GM12878 (cell line): ENCODE results near the gene RTN4R. TPM values are rescaled to one million over a fixed set of nuclear protein-coding genes. Genes with fewer than 3 reads are reported as not detected.
A peak's percentile ranks its signal among the peaks of the same experiment; 100 is the strongest.
"Not testable (repeated sequence)": the region's sequence is repeated elsewhere in the genome, so short reads cannot be mapped to it uniquely, and the experiment has no call there.

Source experiments
- ATAC-seq: fragments of 200-7000 bp; cut with Tn5 transposase; 3 replicates; pipeline ENCODE4 v1.9.1; 2020; ENCODE audit warnings: mild to moderate bottlenecking, moderate library complexity
- BruUV-seq: library from RNA; stranded (reverse); fragments of 400-500 nt; replicated peaks from 2 replicates; lab custom pipeline; 2021; lab: Mats Ljungman, UMichigan
- CTCF ChIA-PET: fragments of 300-600 bp; sonication (Branson Sonifier 250); formaldehyde crosslinking; extraction: SDS; loops from one replicate; lab custom pipeline; 2021; ENCODE audit warnings: inconsistent platforms; lab: Yijun Ruan, JAX
- POLR2A ChIA-PET: fragments of 350-600 bp; formaldehyde crosslinking; extraction: SDS; loops from one replicate; lab custom pipeline; 2021; ENCODE audit warnings: inconsistent platforms; lab: Charles Lee
- RAD21 ChIA-PET: fragments of 300-600 bp; sonication (Branson Sonifier 250); formaldehyde crosslinking; loops from one replicate; lab custom pipeline; 2023; ENCODE audit warnings: antibody characterized with exemption; ENCODE audit not compliant: unreplicated experiment; lab: Charles Lee
- SMC1A ChIA-PET: fragments of 300-600 bp; sonication (Branson Sonifier 250); formaldehyde crosslinking; loops from one replicate; lab custom pipeline; 2023; ENCODE audit not compliant: unreplicated experiment, uncharacterized antibody; lab: Charles Lee
- DNase-seq: peaks from one replicate; pipeline ENCODE4 v3.0.0-alpha.2; 2011; ENCODE audit warnings: low read depth, low spot score
- FAIRE-seq: peaks from 3 replicates; lab custom pipeline; 2011; peaks lifted over from hg19 to GRCh38; lab: Jason Lieb, UNC
- H2AFZ ChIP-seq: 2 replicates; pipeline ENCODE4 v1.6.0; 2011; ENCODE audit warnings: low read depth, low read length, control low read depth; ENCODE audit not compliant: control insufficient read depth
- H3K27ac ChIP-seq: 2 replicates; pipeline ENCODE4 v1.5.1; 2011; ENCODE audit warnings: control low read depth; ENCODE audit not compliant: control insufficient read depth, insufficient read depth
- H3K27me3 ChIP-seq, 2 experiments: replicated peaks in 1 of 2; 2 replicates each; pipeline versions ENCODE4 v1.6.0 to v1.6.1; 2011; ENCODE audit warnings: low read length in 1 of 2; ENCODE audit not compliant: control insufficient read depth in 2 of 2, insufficient read depth in 2 of 2
- H3K36me3 ChIP-seq, 2 experiments: 2 replicates each; pipeline ENCODE4 v1.5.1; 2011; ENCODE audit warnings: low read length in 1 of 2; ENCODE audit not compliant: control insufficient read depth in 2 of 2, insufficient read depth in 2 of 2
- H3K4me1 ChIP-seq: 2 replicates; pipeline ENCODE4 v1.6.1; 2011; ENCODE audit warnings: mild to moderate bottlenecking, low read length, moderate library complexity, mixed read lengths; ENCODE audit not compliant: control insufficient read depth, insufficient read depth
- H3K4me2 ChIP-seq: 2 replicates; pipeline ENCODE4 v1.6.0; 2011; ENCODE audit warnings: control low read depth; ENCODE audit not compliant: control insufficient read depth, insufficient read depth
- H3K4me3 ChIP-seq: fragments of 200-600 bp; sonication (generic); 2 replicates; pipeline ENCODE4 v1.5.1; 2016
- H3K79me2 ChIP-seq: 2 replicates; pipeline ENCODE4 v1.6.0; 2011; ENCODE audit warnings: low read length; ENCODE audit not compliant: control insufficient read depth, insufficient read depth
- H3K9ac ChIP-seq: 2 replicates; pipeline ENCODE4 v1.8.0; 2011; ENCODE audit warnings: low read length, control low read depth, mixed read lengths; ENCODE audit not compliant: control insufficient read depth, insufficient read depth
- H3K9me3 ChIP-seq: replicated peaks from 3 replicates; pipeline ENCODE4 v1.5.1; 2011; ENCODE audit warnings: mild to moderate bottlenecking, low read length; ENCODE audit not compliant: control insufficient read depth, insufficient read depth
- H4K20me1 ChIP-seq: 2 replicates; pipeline ENCODE4 v1.6.0; 2011; ENCODE audit not compliant: control insufficient read depth, insufficient read depth
- WGBS: methylation state at CpG from one replicate; pipeline ENCODE4 v1.1.6; 2016; ENCODE audit warnings: low lambda C conversion rate; ENCODE audit not compliant: insufficient replicate concordance, insufficient coverage; ENCODE audit errors: missing lambda C conversion rate; 5-methylcytosine and 5-hydroxymethylcytosine counted together
- in situ Hi-C: fragments of 300-500 bp; cut with MboI; formaldehyde crosslinking; loops from 9 replicates; pipeline ENCODE4 v1.14.3; 2018; ENCODE audit warnings: mixed read lengths
- intact Hi-C: fragments of 100-400 bp; cut with micrococcal nuclease; formaldehyde crosslinking; loops from one replicate; pipeline ENCODE4 v1.14.2; 2022; ENCODE audit not compliant: unreplicated experiment
- polyA plus RNA-seq, 11 experiments: library from polyadenylated mRNA; depleted of rRNA in 4 of 11; unstranded in 6 of 11; stranded (reverse) in 5 of 11; fragments of >200 nt; fragmentation: Nextera tagmentation in 4 of 11; fragmentation: Illumina TruSeq in 1 of 11; extraction: Ambion mirVana in 4 of 11; extraction: Trizol in 1 of 11; gene quantifications; 1 replicate in 1 of 11; 2 replicates in 10 of 11; pipeline versions ENCODE4 v1.2.1 to v1.2.3, GENCODE V29; 2011 to 2016; ENCODE audit warnings: inconsistent platforms in 2 of 11, missing spikeins in 2 of 11, low read depth in 1 of 11
- total RNA-seq, 4 experiments: library from RNA; depleted of rRNA in 3 of 4; stranded (reverse); fragments of >200 nt in 3 of 4; fragmentation: Illumina TruSeq in 1 of 4; extraction: Trizol in 1 of 4; gene quantifications; 2 replicates each; pipeline versions ENCODE4 v1.2.1 to v1.2.3, GENCODE V29; 2013 to 2021

Gene RTN4R
- total and polyA plus RNA-seq, 10 of the 15 experiments (the other 5 are each of a cell fraction or from before 2014, with no cell fraction given), result 0.03 to 1.0 (median 0.60) TPM; not detected in 2

- H3K36me3 ChIP-seq, H3K9me3 ChIP-seq, ATAC-seq, H2AFZ ChIP-seq, H4K20me1 ChIP-seq, DNase-seq, FAIRE-seq, SMC1A ChIA-PET, POLR2A ChIA-PET, in situ Hi-C loops, CTCF ChIA-PET, H3K9ac ChIP-seq, H3K79me2 ChIP-seq, H3K27ac ChIP-seq, H3K4me1 ChIP-seq, H3K4me2 ChIP-seq, intact Hi-C loops, BruUV-seq, H3K4me3 ChIP-seq, H3K27me3 ChIP-seq, RAD21 ChIA-PET: not testable (repeated sequence)
- WGBS, result 57% methylated on average over 22 of the region's 22 CpGs
Measured at GRCh38 chr22:20308806-20309650, 40.9 kb upstream of the RTN4R start.

- H4K20me1 ChIP-seq, H3K27me3 ChIP-seq, SMC1A ChIA-PET, BruUV-seq, ATAC-seq, H3K27ac ChIP-seq, CTCF ChIA-PET, H3K4me1 ChIP-seq, H3K9me3 ChIP-seq, RAD21 ChIA-PET, in situ Hi-C loops, H3K9ac ChIP-seq, H3K36me3 ChIP-seq, intact Hi-C loops, POLR2A ChIA-PET, H3K79me2 ChIP-seq, H3K4me3 ChIP-seq, H3K4me2 ChIP-seq, DNase-seq, H2AFZ ChIP-seq: not testable (repeated sequence)
- FAIRE-seq, result peak; percentile 35
- WGBS, result 34% methylated on average over 12 of the region's 14 CpGs
Measured at GRCh38 chr22:20307448-20308447, 39.6 kb upstream of the RTN4R start.

- H3K79me2 ChIP-seq, H4K20me1 ChIP-seq, ATAC-seq, in situ Hi-C loops, H3K4me1 ChIP-seq, H3K36me3 ChIP-seq, intact Hi-C loops, FAIRE-seq, CTCF ChIA-PET, H2AFZ ChIP-seq, H3K4me3 ChIP-seq, DNase-seq, POLR2A ChIA-PET, SMC1A ChIA-PET, RAD21 ChIA-PET, H3K4me2 ChIP-seq, H3K9me3 ChIP-seq, H3K27me3 ChIP-seq, H3K9ac ChIP-seq, H3K27ac ChIP-seq, BruUV-seq: not testable (repeated sequence)
- 39% methylated on average over 17 of the region's 21 CpGs for WGBS
Measured at GRCh38 chr22:20306646-20307447, 38.7 kb upstream of the RTN4R start.
